Measurements from ENCODE around the gene ELP5.

The ELP5 gene

GRCh38 chr17:7251661-7252175, 297 bp upstream of the ELP5 start, which contains the start of gene CTDNEP1:
Gene CTDNEP1 (minus strand): TSS chr17:7251734. CDS start chr17:7251296, 438 bp downstream.
- peak within 1 kb of the TSS; percentile 94 for H3K9ac ChIP-seq
- no peak for TF ChIP-seq Cebpa-rat (IDR thresholded peaks at IDR 0.05)
- H3K9me3 ChIP-seq = no peaks in the 10 kb centered on the region
- H3K4me2 ChIP-seq = peak within 1 kb of the TSS; percentile 99
- peaks cover 35% of the 10 kb centered on the region for H3K4me1 ChIP-seq
- H4K20me1 ChIP-seq = peaks cover 42% of the 10 kb centered on the region
- H3K4me3 ChIP-seq = peak within 1 kb of the TSS; percentile 81
- peak within 1 kb of the TSS; percentile 90 for H3K27ac ChIP-seq
- H3K36me3 ChIP-seq = peaks cover 41% of the 10 kb centered on the region
- H3K27me3 ChIP-seq = no peaks in the 10 kb centered on the region

- H4K20me1 ChIP-seq = peaks cover 29% of the 10 kb centered on the region
- no peaks in the 10 kb centered on the region for H3K9me3 ChIP-seq
- peak overlapping the region; percentile 90 for H3K27ac ChIP-seq
- peak overlapping the region; percentile 81 for H3K4me3 ChIP-seq
- no peaks in the 10 kb centered on the region for H3K27me3 ChIP-seq
- H3K36me3 ChIP-seq = peaks cover 47% of the 10 kb centered on the region
- peak overlapping the region; percentile 81 for H3K4me2 ChIP-seq
- H3K4me1 ChIP-seq = peaks cover 35% of the 10 kb centered on the region
- H3K9ac ChIP-seq = peak overlapping the region; percentile 94
- no peak for TF ChIP-seq Cebpa-rat (IDR thresholded peaks at IDR 0.05)
Observed at GRCh38 chr17:7253082-7253481, 1.1 kb downstream of the ELP5 start.

GRCh38 chr17:7254511-7254910, 2.5 kb downstream of the ELP5 start:
- Histone ChIP-seq H3K4me2 (no peak overlapping the region), H3K27me3 (peaks cover 9% of the 10 kb centered on the region), H3K9ac (no peak overlapping the region), H3K36me3 (peaks cover 57% of the 10 kb centered on the region), H3K9me3 (no peaks in the 10 kb centered on the region), H4K20me1 (peaks cover 25% of the 10 kb centered on the region), H3K4me3 (no peak overlapping the region), H3K27ac (no peak overlapping the region), H3K4me1 (peaks cover 21% of the 10 kb centered on the region)
- TF ChIP-seq Cebpa-rat (IDR thresholded peaks at IDR 0.05) = no peak

GRCh38 chr17:7256766-7257456, 4.9 kb downstream of the ELP5 start:
- H3K4me3 ChIP-seq = no peak overlapping the region
- TF ChIP-seq Cebpa-rat (IDR thresholded peaks at IDR 0.05) = no peak
- peaks cover 33% of the 10 kb centered on the region for H3K27me3 ChIP-seq
- H3K9ac ChIP-seq = no peak overlapping the region
- H3K27ac ChIP-seq = no peak overlapping the region
- H3K36me3 ChIP-seq = peaks cover 66% of the 10 kb centered on the region
- no peaks in the 10 kb centered on the region for H3K9me3 ChIP-seq
- H3K4me1 ChIP-seq = peaks cover 24% of the 10 kb centered on the region
- H4K20me1 ChIP-seq = peaks cover 35% of the 10 kb centered on the region
- H3K4me2 ChIP-seq = no peak overlapping the region

- H3K4me2 ChIP-seq = no peak overlapping the region
- H3K4me3 ChIP-seq = no peak overlapping the region
- H3K4me1 ChIP-seq = peaks cover 29% of the 10 kb centered on the region
- peak; percentile 37; the same call in 1 of the 2 replicates for TF ChIP-seq Cebpa-rat (IDR thresholded peaks at IDR 0.05)
- H3K27ac ChIP-seq = no peak overlapping the region
- H4K20me1 ChIP-seq = peaks cover 52% of the 10 kb centered on the region
- no peaks in the 10 kb centered on the region for H3K9me3 ChIP-seq
- H3K9ac ChIP-seq = no peak overlapping the region
- peaks cover 53% of the 10 kb centered on the region for H3K27me3 ChIP-seq
- peaks cover 65% of the 10 kb centered on the region for H3K36me3 ChIP-seq
Observed at GRCh38 chr17:7258731-7259554, 6.9 kb downstream of the ELP5 start.

GRCh38 chr17:7259555-7259889, 7.5 kb downstream of the ELP5 start:
- Histone ChIP-seq H3K4me2 (no peak overlapping the region), H4K20me1 (peaks cover 52% of the 10 kb centered on the region), H3K27me3 (peaks cover 59% of the 10 kb centered on the region), H3K27ac (no peak overlapping the region), H3K4me3 (no peak overlapping the region), H3K9ac (no peak overlapping the region), H3K9me3 (no peaks in the 10 kb centered on the region), H3K4me1 (peaks cover 29% of the 10 kb centered on the region), H3K36me3 (peaks cover 60% of the 10 kb centered on the region)
- TF ChIP-seq Cebpa-rat (IDR thresholded peaks at IDR 0.05) = no peak

GRCh38 chr17:7260151-7260550, 8.1 kb downstream of the ELP5 start:
- Histone ChIP-seq H3K9ac (no peak overlapping the region), H3K27ac (no peak overlapping the region), H3K4me1 (peaks cover 29% of the 10 kb centered on the region), H3K27me3 (peaks cover 65% of the 10 kb centered on the region), H3K4me3 (no peak overlapping the region), H3K36me3 (peaks cover 53% of the 10 kb centered on the region), H3K4me2 (no peak overlapping the region), H3K9me3 (no peaks in the 10 kb centered on the region), H4K20me1 (peaks cover 52% of the 10 kb centered on the region)
- TF ChIP-seq Cebpa-rat (IDR thresholded peaks at IDR 0.05) = no peak

GRCh38 chr17:7260651-7261378, 8.8 kb downstream of the ELP5 start:
- Histone ChIP-seq H3K36me3 (peaks cover 47% of the 10 kb centered on the region), H3K27me3 (peaks cover 65% of the 10 kb centered on the region), H3K4me2 (peak overlapping the region; percentile 76), H3K9ac (0 out of 2 replicates have a peak overlapping the region, but pooled peaks have one; percentile 34), H3K4me3 (peak overlapping the region; percentile 57), H4K20me1 (peaks cover 52% of the 10 kb centered on the region), H3K27ac (no peak overlapping the region), H3K4me1 (peaks cover 29% of the 10 kb centered on the region), H3K9me3 (no peaks in the 10 kb centered on the region)
- TF ChIP-seq Cebpa-rat (IDR thresholded peaks at IDR 0.05) = no peak

GRCh38 chr17:7261379-7262191, 9.6 kb downstream of the ELP5 start:
- Histone ChIP-seq H3K4me1 (peaks cover 29% of the 10 kb centered on the region), H3K4me3 (peak overlapping the region; percentile 57), H3K27me3 (peaks cover 65% of the 10 kb centered on the region), H4K20me1 (peaks cover 52% of the 10 kb centered on the region), H3K36me3 (peaks cover 39% of the 10 kb centered on the region), H3K4me2 (peak overlapping the region; percentile 76), H3K27ac (no peak overlapping the region), H3K9me3 (no peaks in the 10 kb centered on the region), H3K9ac (0 out of 2 replicates have a peak overlapping the region, but pooled peaks have one; percentile 34)
- no peak for TF ChIP-seq Cebpa-rat (IDR thresholded peaks at IDR 0.05)

Data from BLaER1 (cell line).